Thyroid gland (tissue), 4 donors: ENCODE results near the gene SLC25A17.

Experiments
- CTCF ChIP-seq, 6 experiments: fragments of 200-600 bp in 3 of 6; fragments of 450-650 bp in 3 of 6; sonication (generic) in 3 of 6; IDR thresholded peaks; one replicate each; pipeline ENCODE4 v1.5.1; 2016 to 2019; ENCODE audit warnings: antibody characterized with exemption in 6 of 6, mild to moderate bottlenecking in 2 of 6, inconsistent platforms in 1 of 6, moderate library complexity in 1 of 6
- POLR2A ChIP-seq, 2 donors: fragments of 450-650 bp; IDR thresholded peaks; one replicate each; pipeline ENCODE4 v1.6.1; 2017; ENCODE audit warnings: antibody characterized with exemption in 2 of 2, mild to moderate bottlenecking in 2 of 2, moderate library complexity in 1 of 2

GRCh38 chr22:40797427-40797826 is 21.7 kb downstream of the SLC25A17 start:
- TF ChIP-seq CTCF (IDR thresholded peaks at IDR 0.05) (no peak), POLR2A (IDR thresholded peaks at IDR 0.05) (no peak)
